ENCODE measurements around the gene SHISA2. TPM values are rescaled to one million over a fixed set of nuclear protein-coding genes. Genes with fewer than 3 reads are reported as not detected.

Gene SHISA2
- total RNA-seq, 1 experiment from 2014 or later = 20.5 TPM

DNA sequence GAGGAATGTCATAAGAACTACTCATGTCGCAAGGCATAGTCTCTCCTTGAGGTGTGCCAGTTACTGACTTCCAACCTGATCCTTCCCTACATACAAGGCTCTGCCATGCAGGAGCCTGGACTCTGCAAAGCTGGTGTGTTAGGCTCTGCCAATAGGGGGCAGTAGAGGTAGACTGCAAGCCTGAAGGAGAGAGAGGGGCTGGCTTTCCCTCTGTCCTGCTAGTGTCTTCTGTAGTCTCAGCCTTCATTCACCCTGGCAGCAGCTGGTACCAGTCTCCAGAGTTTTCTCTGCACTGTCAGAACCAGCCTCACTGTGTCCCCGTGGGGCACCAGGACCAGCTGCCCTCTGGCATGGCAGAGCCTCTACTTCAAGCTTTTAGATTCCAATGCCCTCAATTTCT lies 14.5 kb downstream of the SHISA2 start:
- ChIA-PET CTCF (interaction anchor here (0.5 to 3.1 kb wide), 31 partner anchors 10 to 1107 kb away, joined by 3 to 35 read pairs (median 4); partner anchors contain the start of gene SHISA2), POLR2A (interaction anchor here (1.0 kb wide), 1 partner anchor 14 kb away, joined by 7 read pairs; no protein-coding TSS in a partner anchor)
- Mint-ChIP-seq H3K27me3 (ENCODE audit: low read depth) (no peaks in the 10 kb centered on the region), H3K27ac (no peak overlapping the region), H3K9me3 (peaks cover 7% of the 10 kb centered on the region), H3K36me3 (peaks cover 7% of the 10 kb centered on the region), H3K4me1 (peaks cover 13% of the 10 kb centered on the region), H3K4me3 (no peak overlapping the region)
- TF ChIP-seq CTCF (IDR thresholded peaks at IDR 0.05) = peak; percentile 90
- TF ChIP-seq ZNF423 (CRISPR knock-in tag; IDR thresholded peaks at IDR 0.05) = no peak
- TF ChIP-seq GTF2I (CRISPR knock-in tag; conservative IDR thresholded peaks at IDR 0.05) = no peak
- ATAC-seq (peak; percentile 99), DNase-seq (ENCODE audit: low spot score) (peak; percentile 87)

GRCh38 chr13:26036383-26036782 lies 15.4 kb downstream of the SHISA2 start:
- ATAC-seq = no peak
- no peak overlapping the region for H3K4me3 Mint-ChIP-seq
- H3K27me3 Mint-ChIP-seq (ENCODE audit: low read depth) = no peaks in the 10 kb centered on the region
- TF ChIP-seq IRF2 (CRISPR knock-in tag; IDR thresholded peaks at IDR 0.05; ENCODE audit: borderline replicate concordance, low read depth) (no peak), NFATC4 (CRISPR knock-in tag; IDR thresholded peaks at IDR 0.05) (no peak), MXD4 (CRISPR knock-in tag; IDR thresholded peaks at IDR 0.05; ENCODE audit: borderline replicate concordance) (no peak)
- TF ChIP-seq, protein P1, sequence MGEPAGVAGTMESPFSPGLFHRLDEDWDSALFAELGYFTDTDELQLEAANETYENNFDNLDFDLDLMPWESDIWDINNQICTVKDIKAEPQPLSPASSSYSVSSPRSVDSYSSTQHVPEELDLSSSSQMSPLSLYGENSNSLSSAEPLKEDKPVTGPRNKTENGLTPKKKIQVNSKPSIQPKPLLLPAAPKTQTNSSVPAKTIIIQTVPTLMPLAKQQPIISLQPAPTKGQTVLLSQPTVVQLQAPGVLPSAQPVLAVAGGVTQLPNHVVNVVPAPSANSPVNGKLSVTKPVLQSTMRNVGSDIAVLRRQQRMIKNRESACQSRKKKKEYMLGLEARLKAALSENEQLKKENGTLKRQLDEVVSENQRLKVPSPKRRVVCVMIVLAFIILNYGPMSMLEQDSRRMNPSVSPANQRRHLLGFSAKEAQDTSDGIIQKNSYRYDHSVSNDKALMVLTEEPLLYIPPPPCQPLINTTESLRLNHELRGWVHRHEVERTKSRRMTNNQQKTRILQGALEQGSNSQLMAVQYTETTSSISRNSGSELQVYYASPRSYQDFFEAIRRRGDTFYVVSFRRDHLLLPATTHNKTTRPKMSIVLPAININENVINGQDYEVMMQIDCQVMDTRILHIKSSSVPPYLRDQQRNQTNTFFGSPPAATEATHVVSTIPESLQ (CRISPR knock-in tag; IDR thresholded peaks at IDR 0.05) = no peak
- peaks cover 17% of the 10 kb centered on the region for H3K4me1 Mint-ChIP-seq
- H3K36me3 Mint-ChIP-seq = peaks cover 14% of the 10 kb centered on the region
- H3K9me3 Mint-ChIP-seq = peaks cover 15% of the 10 kb centered on the region
- no peak overlapping the region for H3K27ac Mint-ChIP-seq
- no peak for DNase-seq (ENCODE audit: low spot score)
- ChIA-PET POLR2A (no interaction called here), CTCF (interaction anchor here (0.6 to 3.1 kb wide), 14 partner anchors 9 to 596 kb away, joined by 3 to 35 read pairs (median 5); partner anchors contain the start of gene SHISA2)

GRCh38 chr13:26034018-26034417 lies 17.8 kb downstream of the SHISA2 start:
- ATAC-seq = no peak
- Mint-ChIP-seq H3K27ac (no peak overlapping the region), H3K4me3 (no peak overlapping the region), H3K4me1 (peaks cover 23% of the 10 kb centered on the region), H3K36me3 (peaks cover 22% of the 10 kb centered on the region), H3K27me3 (ENCODE audit: low read depth) (no peaks in the 10 kb centered on the region; the same call in 1 of the 2 replicates), H3K9me3 (peaks cover 29% of the 10 kb centered on the region)
- TF ChIP-seq SMAD3 (CRISPR knock-in tag; IDR thresholded peaks at IDR 0.05; ENCODE audit: borderline replicate concordance) (no peak), FOXJ3 (CRISPR knock-in tag; IDR thresholded peaks at IDR 0.05; ENCODE audit: borderline replicate concordance) (no peak), HMGA2 (CRISPR knock-in tag; IDR thresholded peaks at IDR 0.05) (no peak), ZNF219 (CRISPR knock-in tag; IDR thresholded peaks at IDR 0.05; ENCODE audit: borderline replicate concordance) (no peak), KAT7 (CRISPR knock-in tag; IDR thresholded peaks at IDR 0.05; ENCODE audit: borderline replicate concordance) (no peak), CTCF (IDR thresholded peaks at IDR 0.05) (no peak), USF2 (CRISPR knock-in tag; IDR thresholded peaks at IDR 0.05) (no peak)
- TF ChIP-seq, protein P2, sequence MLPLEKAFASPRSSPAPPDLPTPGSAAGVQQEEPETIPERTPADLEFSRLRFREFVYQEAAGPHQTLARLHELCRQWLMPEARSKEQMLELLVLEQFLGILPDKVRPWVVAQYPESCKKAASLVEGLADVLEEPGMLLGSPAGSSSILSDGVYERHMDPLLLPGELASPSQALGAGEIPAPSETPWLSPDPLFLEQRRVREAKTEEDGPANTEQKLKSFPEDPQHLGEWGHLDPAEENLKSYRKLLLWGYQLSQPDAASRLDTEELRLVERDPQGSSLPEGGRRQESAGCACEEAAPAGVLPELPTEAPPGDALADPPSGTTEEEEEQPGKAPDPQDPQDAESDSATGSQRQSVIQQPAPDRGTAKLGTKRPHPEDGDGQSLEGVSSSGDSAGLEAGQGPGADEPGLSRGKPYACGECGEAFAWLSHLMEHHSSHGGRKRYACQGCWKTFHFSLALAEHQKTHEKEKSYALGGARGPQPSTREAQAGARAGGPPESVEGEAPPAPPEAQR (CRISPR knock-in tag; IDR thresholded peaks at IDR 0.05) = no peak
- CTCF ChIA-PET = interaction anchor here (1.5 kb wide), 1 partner anchor 204 kb away, joined by 3 read pairs; no protein-coding TSS in a partner anchor
- POLR2A ChIA-PET = no interaction called here
- no peak for DNase-seq (ENCODE audit: low spot score)

Data from WTC11 (cell line).